GM23338 (cell line): Measurements from ENCODE around the gene FARP1. TPM values are rescaled to one million over a fixed set of nuclear protein-coding genes. Genes with fewer than 3 reads are reported as not detected.

ENCODE experiments used
- ATAC-seq: fragments of 200-7000 bp; cut with Tn5 transposase; 3 replicates; pipeline ENCODE4 v1.9.1; 2020
- DNase-seq: peaks from one replicate; pipeline ENCODE4 v3.0.0-alpha.2; 2015; ENCODE audit warnings: low spot score
- H2AFZ ChIP-seq: fragments of 200-600 bp; sonication (generic); 2 replicates; pipeline ENCODE4 v1.8.0; 2016; ENCODE audit warnings: antibody characterized with exemption, mild to moderate bottlenecking, moderate library complexity
- H3F3A ChIP-seq: fragments of 200-600 bp; sonication (generic); replicated peaks from 2 replicates; pipeline ENCODE4 v1.8.0; 2017; ENCODE audit warnings: antibody characterized with exemption, mixed run types, low read depth
- H3K27ac ChIP-seq: fragments of 200-600 bp; sonication (generic); 2 replicates; pipeline ENCODE4 v1.6.1; 2016; ENCODE audit warnings: low read depth
- H3K27me3 ChIP-seq: fragments of 200-600 bp; sonication (generic); 2 replicates; pipeline ENCODE4 v1.8.0; 2016; ENCODE audit warnings: mild to moderate bottlenecking, mixed run types, moderate library complexity; ENCODE audit not compliant: insufficient read depth
- H3K36me3 ChIP-seq: fragments of 200-600 bp; sonication (generic); 2 replicates; pipeline ENCODE4 v1.8.0; 2016; ENCODE audit warnings: mild to moderate bottlenecking; ENCODE audit not compliant: insufficient read depth
- H3K4me1 ChIP-seq: fragments of 200-600 bp; sonication (generic); 2 replicates; pipeline ENCODE4 v1.8.0; 2016; ENCODE audit warnings: mild to moderate bottlenecking, moderate library complexity; ENCODE audit not compliant: insufficient read depth
- H3K4me2 ChIP-seq: fragments of 200-600 bp; sonication (generic); 2 replicates; pipeline ENCODE4 v1.7.1; 2017; ENCODE audit warnings: mixed run types
- H3K4me3 ChIP-seq: fragments of 200-600 bp; sonication (generic); 2 replicates; pipeline ENCODE4 v1.6.1; 2016; ENCODE audit warnings: mixed run types
- H3K79me2 ChIP-seq: fragments of 200-600 bp; sonication (generic); replicated peaks from 2 replicates; pipeline ENCODE4 v1.8.0; 2017; ENCODE audit warnings: mild to moderate bottlenecking; ENCODE audit not compliant: insufficient read depth
- H3K9me2 ChIP-seq: fragments of 200-600 bp; sonication (generic); 2 replicates; pipeline ENCODE4 v1.8.0; 2017; ENCODE audit not compliant: insufficient read depth
- H4K20me1 ChIP-seq: fragments of 200-600 bp; sonication (generic); replicated peaks from 2 replicates; pipeline ENCODE4 v1.8.0; 2017; ENCODE audit warnings: mild to moderate bottlenecking; ENCODE audit not compliant: insufficient read depth
- H3K27ac Mint-ChIP-seq: 2 replicates; pipeline ENCODE4 v1.8.0; 2020; ENCODE audit warnings: inconsistent platforms, mild to moderate bottlenecking, moderate library complexity, mixed read lengths
- H3K27me3 Mint-ChIP-seq: 3 replicates; pipeline ENCODE4 v1.8.0; 2022; ENCODE audit warnings: low read depth, mild to moderate bottlenecking, moderate library complexity, mixed read lengths, inconsistent platforms; ENCODE audit not compliant: insufficient read depth, poor library complexity
- H3K36me3 Mint-ChIP-seq: 3 replicates; pipeline ENCODE4 v1.8.0; 2021; ENCODE audit warnings: low read depth, mild to moderate bottlenecking, inconsistent platforms, moderate library complexity, mixed read lengths
- H3K4me1 Mint-ChIP-seq: 3 replicates; pipeline ENCODE4 v1.8.0; 2020; ENCODE audit warnings: mild to moderate bottlenecking, inconsistent platforms, mixed read lengths
- H3K4me3 Mint-ChIP-seq: 3 replicates; pipeline ENCODE4 v1.8.0; 2021; ENCODE audit warnings: moderate library complexity, mild to moderate bottlenecking, inconsistent platforms, mixed read lengths
- H3K9me3 Mint-ChIP-seq: 3 replicates; pipeline ENCODE4 v1.8.0; 2020; ENCODE audit warnings: moderate library complexity, mild to moderate bottlenecking, inconsistent platforms, mixed read lengths
- CREB1 ChIP-seq: fragments of 250-450 bp; sonication (Bioruptor Pico); IDR thresholded peaks from 2 replicates; pipeline ENCODE4 v1.5.0; 2020; ENCODE audit warnings: low read depth, mild to moderate bottlenecking, moderate library complexity
- CTCF ChIP-seq, 2 experiments: fragments of 200-600 bp in 1 of 2; sonication (generic) in 1 of 2; conservative IDR thresholded peaks; 2 replicates each; pipeline versions ENCODE4 v1.5.1 to v1.6.1; 2016 to 2017; ENCODE audit warnings: antibody characterized with exemption in 2 of 2, low read depth in 2 of 2, mild to moderate bottlenecking in 2 of 2, moderate library complexity in 1 of 2
- ETS1 ChIP-seq: IDR thresholded peaks from 2 replicates; pipeline ENCODE4 v1.6.1; 2016; ENCODE audit warnings: antibody characterized with exemption
- EZH2 ChIP-seq: fragments of 200-600 bp; sonication (generic); IDR thresholded peaks from one replicate; pipeline ENCODE4 v1.8.0; 2017; ENCODE audit warnings: antibody characterized with exemption, mild to moderate bottlenecking, low read depth; ENCODE audit not compliant: unreplicated experiment
- JUNB ChIP-seq: IDR thresholded peaks from one replicate; pipeline ENCODE4 v1.6.1; 2016; ENCODE audit warnings: antibody characterized with exemption; ENCODE audit not compliant: unreplicated experiment
- NANOG ChIP-seq: IDR thresholded peaks from 2 replicates; pipeline ENCODE4 v1.6.1; 2016; ENCODE audit warnings: antibody characterized with exemption, borderline replicate concordance
- STAT1 ChIP-seq: IDR thresholded peaks from one replicate; pipeline ENCODE4 v1.6.1; 2016; ENCODE audit warnings: antibody characterized with exemption; ENCODE audit not compliant: unreplicated experiment
- ZNF462 ChIP-seq: fragments of 250-450 bp; sonication (Bioruptor Pico); IDR thresholded peaks from 2 replicates; pipeline ENCODE4 v1.5.0; 2020; ENCODE audit warnings: mild to moderate bottlenecking, moderate library complexity
- polyA plus RNA-seq: library from polyadenylated mRNA; unstranded; fragments of >200 nt; fragmentation: Nextera tagmentation; extraction: Ambion mirVana; gene quantifications from 2 replicates; pipeline ENCODE4 v1.2.1, GENCODE V29; 2016
- total RNA-seq: library from RNA; depleted of rRNA; stranded (reverse); fragments of >200 nt; shearing (Covaris generic); gene quantifications from 2 replicates; pipeline ENCODE4 v1.2.3, GENCODE V29; 2014

The FARP1 gene
- total and polyA plus RNA-seq, 2 experiments from 2014 or later = 53.6 to 82.5 TPM

GRCh38 chr13:98158172-98158899 is 15.4 kb downstream of the FARP1 start (continued):
- TF ChIP-seq CTCF (conservative IDR thresholded peaks at IDR 0.05; ENCODE audit: low read depth in 2 of 2) = no peak
- no peak for TF ChIP-seq ZNF462 (CRISPR knock-in tag)
- TF ChIP-seq JUNB = no peak

- Mint-ChIP-seq H3K27ac (no peak overlapping the region), H3K4me3 (no peak overlapping the region), H3K4me1 (peaks cover 34% of the 10 kb centered on the region), H3K36me3 (peaks cover 7% of the 10 kb centered on the region; the same call in 1 of the 3 replicates), H3K27me3 (peaks cover 5% of the 10 kb centered on the region), H3K9me3 (no peaks in the 10 kb centered on the region)
- H3K4me1 ChIP-seq = peaks cover 23% of the 10 kb centered on the region
- H3K79me2 ChIP-seq = peaks cover 80% of the 10 kb centered on the region
- DNase-seq (no peak), ATAC-seq (no peak)
- H2AFZ ChIP-seq = no peak overlapping the region
- H3K4me2 ChIP-seq = no peak overlapping the region
- no peaks in the 10 kb centered on the region for H3K9me2 ChIP-seq
- H4K20me1 ChIP-seq = peaks cover 3% of the 10 kb centered on the region; the same call in 1 of the 2 replicates
- H3K36me3 ChIP-seq = no peaks in the 10 kb centered on the region
- H3K4me3 ChIP-seq = no peak overlapping the region
- H3F3A ChIP-seq = no peaks in the 10 kb centered on the region
- no peak overlapping the region for H3K27ac ChIP-seq
- no peaks in the 10 kb centered on the region for H3K27me3 ChIP-seq
- TF ChIP-seq NANOG = no peak
- TF ChIP-seq STAT1 = no peak
- no peak for TF ChIP-seq EZH2
- TF ChIP-seq ETS1 = no peak
- TF ChIP-seq CREB1 = no peak
These were observed 20.0 kb downstream of the FARP1 start for GRCh38 chr13:98162935-98163334.
